ENCODE measurements around the gene MACROH2A2.
"Not testable (repeated sequence)": the region's sequence is repeated elsewhere in the genome, so short reads cannot be mapped to it uniquely, and the experiment has no call there.

The MACROH2A2 gene

DNA sequence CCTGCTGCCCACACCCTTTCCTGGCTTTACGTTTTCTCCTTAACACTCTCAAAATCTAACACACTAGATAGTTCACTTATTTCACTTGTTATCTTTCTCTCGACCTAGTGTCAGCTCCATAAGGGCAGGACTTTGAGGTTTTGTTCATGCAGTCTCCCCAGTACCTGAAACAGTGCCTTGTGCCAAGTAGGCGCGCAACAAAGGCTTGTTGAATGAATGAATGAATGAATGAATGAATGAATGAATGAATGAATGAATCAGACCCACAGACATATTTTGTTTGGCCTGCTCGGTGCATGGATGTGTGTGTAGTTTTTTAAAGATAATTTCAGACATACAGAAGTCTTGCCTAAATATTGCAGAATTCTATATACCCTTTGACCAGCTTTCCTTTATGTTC is 87.7 kb downstream of the MACROH2A2 start:
- H3K9me3 Mint-ChIP-seq, result no peaks in the 10 kb centered on the region
- no peak overlapping the region for H3K27ac Mint-ChIP-seq
- H3K36me3 Mint-ChIP-seq, result peaks cover 29% of the 10 kb centered on the region
- no peak for ATAC-seq
- no peak overlapping the region for H3K4me3 Mint-ChIP-seq
- peaks cover 26% of the 10 kb centered on the region for H3K4me1 Mint-ChIP-seq
- no peaks in the 10 kb centered on the region for H3K27me3 Mint-ChIP-seq

DNA sequence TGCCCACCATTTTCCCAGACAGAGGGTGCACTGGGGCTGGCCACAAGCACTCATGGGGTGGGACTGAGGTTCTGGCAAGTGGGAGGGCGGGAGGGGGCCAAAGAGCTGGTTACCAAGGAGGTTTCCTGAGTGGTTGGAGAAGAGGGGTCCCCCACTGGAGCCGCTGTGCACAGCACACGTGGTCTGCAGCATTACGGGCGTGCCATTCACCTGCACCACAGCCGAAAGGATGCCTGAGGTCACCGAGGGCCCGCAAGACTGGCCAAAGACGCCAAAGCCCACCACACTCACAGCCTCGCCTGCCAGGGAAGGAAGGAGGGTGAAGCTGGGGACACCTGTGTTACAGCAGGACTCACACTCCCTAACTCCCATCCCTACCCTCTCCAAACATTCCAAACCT is 89.9 kb downstream of the MACROH2A2 start:
- Mint-ChIP-seq H3K36me3 (peaks cover 18% of the 10 kb centered on the region), H3K27ac (no peak overlapping the region), H3K9me3 (no peaks in the 10 kb centered on the region), H3K27me3 (no peaks in the 10 kb centered on the region), H3K4me3 (no peak overlapping the region), H3K4me1 (peaks cover 32% of the 10 kb centered on the region)
- no peak for ATAC-seq

DNA sequence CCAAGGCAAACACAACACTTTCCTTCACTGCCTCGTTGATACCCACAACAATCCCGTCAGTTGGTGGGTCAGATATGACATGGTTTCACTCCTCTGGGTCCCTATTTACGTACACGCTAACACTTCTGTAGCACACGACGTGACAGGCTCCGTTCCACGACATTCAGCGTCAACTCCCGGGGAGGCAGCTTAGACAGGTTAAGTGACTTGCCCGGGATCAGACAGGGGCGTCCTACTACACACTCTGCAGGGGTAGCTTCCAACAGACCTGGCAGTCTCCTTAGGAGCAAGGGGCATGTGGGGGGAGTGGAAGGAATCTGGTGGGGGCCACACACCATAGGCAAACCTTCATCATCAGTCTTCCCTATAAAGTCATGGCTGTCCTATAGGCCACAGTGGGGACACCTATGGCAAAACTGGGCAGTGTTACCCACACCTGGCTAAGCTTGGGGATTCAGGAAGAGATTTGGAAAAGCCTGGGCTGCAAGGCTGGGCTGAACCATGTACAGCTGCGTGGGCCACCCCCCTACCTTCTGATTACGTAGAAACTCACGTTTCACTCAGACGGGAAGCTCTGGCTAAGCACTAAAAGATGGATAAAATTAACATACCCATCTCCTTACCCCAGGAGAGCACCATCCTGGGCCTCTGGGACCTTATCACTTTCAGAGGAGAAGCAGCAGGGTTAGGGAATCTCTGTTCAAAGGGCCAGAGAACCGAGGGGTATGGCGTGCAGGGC is 91.9 kb downstream of the MACROH2A2 start:
- ATAC-seq, result no peak
- Mint-ChIP-seq H3K27me3 (no peaks in the 10 kb centered on the region), H3K27ac (peak overlapping the region; percentile 93)

GRCh38 chr10:70145166-70145665 is 92.6 kb downstream of the MACROH2A2 start:
- peak overlapping the region; percentile 93 for H3K27ac Mint-ChIP-seq
- H3K4me3 Mint-ChIP-seq, result peak overlapping the region; percentile 94
- H3K9me3 Mint-ChIP-seq, result no peaks in the 10 kb centered on the region
- H3K27me3 Mint-ChIP-seq, result no peaks in the 10 kb centered on the region
- peaks cover 17% of the 10 kb centered on the region for H3K36me3 Mint-ChIP-seq
- peak; percentile 9 for ATAC-seq
- peaks cover 32% of the 10 kb centered on the region for H3K4me1 Mint-ChIP-seq

More for the DNA sequence above, 91.9 kb downstream of the MACROH2A2 start:
- Mint-ChIP-seq H3K9me3 (no peaks in the 10 kb centered on the region), H3K4me1 (peaks cover 32% of the 10 kb centered on the region), H3K36me3 (peaks cover 17% of the 10 kb centered on the region), H3K4me3 (peak overlapping the region; percentile 94)

DNA sequence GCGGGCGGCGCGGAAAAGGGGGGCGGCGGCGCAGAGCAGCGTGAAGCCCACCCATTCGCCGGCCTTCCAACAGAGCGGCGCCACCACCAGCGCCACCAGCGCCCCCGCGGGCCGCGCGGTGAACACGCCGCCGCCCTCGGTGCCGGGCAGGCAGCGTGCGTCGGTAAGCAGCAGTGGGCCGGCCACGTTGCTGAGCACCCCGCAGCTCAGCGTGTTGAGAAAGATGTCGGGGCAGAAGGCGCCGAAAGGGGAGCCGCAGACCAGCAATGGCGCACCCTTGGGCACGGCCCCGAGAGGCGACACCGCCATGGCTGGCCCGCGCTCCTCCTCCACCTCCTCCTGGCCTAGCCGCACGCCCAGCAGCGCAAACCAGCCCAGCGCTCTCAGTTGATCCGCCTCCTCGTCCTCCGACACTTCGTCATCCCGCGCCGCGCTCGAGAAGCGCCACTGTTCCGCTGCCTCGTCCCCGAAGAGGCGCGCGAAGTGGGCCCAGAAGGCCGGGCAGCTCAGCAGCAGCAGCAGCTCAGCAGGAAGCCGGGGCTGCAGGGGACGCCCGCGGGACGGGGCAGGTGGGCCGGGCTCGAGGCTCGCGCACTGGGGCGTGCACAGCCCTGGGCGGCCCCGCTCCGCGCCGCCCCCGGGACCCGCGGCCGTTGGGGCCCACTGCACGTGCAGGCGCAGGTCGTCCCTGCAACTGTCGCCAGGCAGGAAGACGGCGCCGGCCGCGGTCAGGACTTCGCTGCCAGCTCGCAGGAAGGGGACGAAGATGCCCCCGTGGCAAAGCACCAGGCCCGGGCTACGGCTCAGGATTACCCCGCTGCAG is 93.2 kb downstream of the MACROH2A2 start:
- Mint-ChIP-seq H3K27ac (peak overlapping the region; percentile 93), H3K4me3 (peak overlapping the region; percentile 94), H3K36me3 (peaks cover 19% of the 10 kb centered on the region), H3K27me3 (no peaks in the 10 kb centered on the region), H3K4me1 (peaks cover 32% of the 10 kb centered on the region), H3K9me3 (no peaks in the 10 kb centered on the region)
- ATAC-seq, result peak; percentile 84

DNA sequence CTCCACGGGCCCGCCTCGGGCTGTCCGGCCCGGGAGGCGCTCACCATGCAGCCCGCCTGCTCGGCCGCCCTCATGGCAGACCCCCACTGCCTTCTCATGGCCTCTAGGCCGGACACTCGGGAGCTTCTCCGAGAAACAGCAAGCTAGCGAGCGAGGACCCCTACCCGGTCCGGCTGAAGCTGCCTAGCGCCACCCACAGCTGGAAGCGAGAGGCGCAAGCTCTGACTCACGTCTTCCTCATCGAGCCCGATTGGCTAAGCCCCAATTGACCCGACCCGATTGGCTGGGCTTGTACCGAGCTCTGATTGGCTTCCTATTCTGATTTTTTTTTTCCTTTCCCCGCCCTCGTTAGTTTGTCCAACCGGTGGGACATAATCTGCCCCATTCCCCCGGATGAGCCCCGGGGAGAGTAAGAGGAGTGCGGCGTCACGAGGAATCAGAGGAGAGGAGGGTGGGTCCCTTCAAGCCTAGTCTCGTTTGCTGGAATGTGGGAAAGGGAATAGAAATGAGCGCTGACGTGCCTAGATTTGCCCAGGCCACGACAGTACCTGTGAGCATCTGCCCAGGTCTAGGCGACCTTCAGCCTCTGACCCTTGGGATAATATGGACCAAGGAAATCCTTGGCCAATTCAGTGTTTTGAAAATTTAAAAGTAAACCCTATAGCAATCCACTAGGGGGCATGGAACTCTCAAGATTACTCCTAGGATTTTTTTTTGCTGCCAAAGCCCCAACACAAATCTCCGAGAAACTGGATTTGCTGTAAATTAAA is 94.0 kb downstream of the MACROH2A2 start, which contains the start of gene TYSND1:
TSS of gene TYSND1 (minus strand) at position 212 of the 770 bp plus-strand sequence. CDS start at position 98, 114 bp downstream.
- Mint-ChIP-seq H3K4me1 (peaks cover 32% of the 10 kb centered on the region), H3K27ac (peak within 1 kb of the TSS; percentile 93), H3K27me3 (no peaks in the 10 kb centered on the region), H3K4me3 (peak within 1 kb of the TSS; percentile 94), H3K9me3 (no peaks in the 10 kb centered on the region), H3K36me3 (peaks cover 20% of the 10 kb centered on the region)
- ATAC-seq, result peak; percentile 95

DNA sequence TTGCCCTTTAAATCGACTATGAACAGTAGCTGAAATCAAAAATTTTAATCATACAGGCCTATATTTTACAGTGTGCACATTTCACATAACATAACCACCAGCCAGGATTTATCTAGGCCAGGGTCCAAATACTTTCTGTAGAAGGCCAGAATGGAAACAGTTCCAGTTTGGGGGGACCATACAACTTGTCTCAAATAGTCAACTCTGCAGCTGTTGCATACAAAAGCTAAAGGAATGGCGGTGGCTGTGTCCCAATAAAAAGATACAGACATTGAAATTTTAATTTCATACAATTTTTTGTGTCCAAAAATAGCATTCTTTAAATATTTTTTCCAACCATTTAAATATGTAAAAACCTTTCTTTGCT is 94.6 kb downstream of the MACROH2A2 start:
- H3K36me3 Mint-ChIP-seq, result peaks cover 25% of the 10 kb centered on the region
- no peak for ATAC-seq
- H3K9me3 Mint-ChIP-seq, result no peaks in the 10 kb centered on the region
- peak overlapping the region; percentile 94 for H3K4me3 Mint-ChIP-seq
- peaks cover 32% of the 10 kb centered on the region for H3K4me1 Mint-ChIP-seq
- H3K27ac Mint-ChIP-seq, result peak overlapping the region; percentile 93
- no peaks in the 10 kb centered on the region for H3K27me3 Mint-ChIP-seq

- ATAC-seq, result no peak
- Mint-ChIP-seq H3K4me1 (peaks cover 23% of the 10 kb centered on the region), H3K9me3 (no peaks in the 10 kb centered on the region), H3K36me3 (peaks cover 38% of the 10 kb centered on the region), H3K4me3 (no peak overlapping the region), H3K27ac (no peak overlapping the region), H3K27me3 (no peaks in the 10 kb centered on the region)
These were observed 95.9 kb downstream of the MACROH2A2 start for GRCh38 chr10:70148516-70148915.

GRCh38 chr10:70155255-70155838 is 102.7 kb downstream of the MACROH2A2 start:
- Mint-ChIP-seq H3K9me3 (no peaks in the 10 kb centered on the region), H3K36me3 (peaks cover 68% of the 10 kb centered on the region), H3K27me3 (no peaks in the 10 kb centered on the region), H3K4me1 (no peaks in the 10 kb centered on the region), H3K27ac (no peak overlapping the region), H3K4me3 (no peak overlapping the region)
- no peak for ATAC-seq

- Mint-ChIP-seq H3K36me3 (peaks cover 51% of the 10 kb centered on the region), H3K27ac (no peak overlapping the region), H3K27me3 (no peaks in the 10 kb centered on the region), H3K9me3 (no peaks in the 10 kb centered on the region), H3K4me3 (no peak overlapping the region), H3K4me1 (peaks cover 18% of the 10 kb centered on the region)
- ATAC-seq, result no peak
These were observed 105.5 kb downstream of the MACROH2A2 start for GRCh38 chr10:70158113-70158512.

- H3K36me3 Mint-ChIP-seq, result peaks cover 47% of the 10 kb centered on the region
- H3K27me3 Mint-ChIP-seq, H3K27ac Mint-ChIP-seq, ATAC-seq, H3K9me3 Mint-ChIP-seq, H3K4me3 Mint-ChIP-seq: not testable (repeated sequence)
- H3K4me1 Mint-ChIP-seq, result peaks cover 31% of the 10 kb centered on the region
These were observed 106.7 kb downstream of the MACROH2A2 start for GRCh38 chr10:70159366-70159765.

GRCh38 chr10:70160798-70161197 is 108.2 kb downstream of the MACROH2A2 start:
- H3K9me3 Mint-ChIP-seq, result no peaks in the 10 kb centered on the region
- no peak for ATAC-seq
- peaks cover 40% of the 10 kb centered on the region for H3K36me3 Mint-ChIP-seq
- no peaks in the 10 kb centered on the region for H3K27me3 Mint-ChIP-seq
- H3K27ac Mint-ChIP-seq, result no peak overlapping the region
- H3K4me1 Mint-ChIP-seq, result peaks cover 38% of the 10 kb centered on the region
- no peak overlapping the region for H3K4me3 Mint-ChIP-seq
